Gastroesophageal sphincter (tissue), 4 donors: ENCODE data around the gene NHSL1. TPM values are rescaled to one million over a fixed set of nuclear protein-coding genes. Genes with fewer than 3 reads are reported as not detected.

Experiments used
- ATAC-seq: fragments of 150-250 bp; one replicate; pipeline ENCODE4 v1.9.1; 2016; ENCODE audit warnings: mild to moderate bottlenecking, moderate library complexity
- H3K27ac ChIP-seq, 4 donors: fragments of 200-600 bp; sonication (generic) in 3 of 4; 1 replicate in 3 of 4; 2 replicates in 1 of 4; pipeline ENCODE4 v1.5.1; 2016 to 2019
- H3K27me3 ChIP-seq: fragments of 200-600 bp; sonication (generic); one replicate; pipeline ENCODE4 v1.5.1; 2019
- H3K36me3 ChIP-seq, 2 donors: fragments of 200-600 bp; sonication (generic); one replicate each; pipeline ENCODE4 v1.5.1; 2019; ENCODE audit warnings: control low read depth in 1 of 2
- H3K4me1 ChIP-seq, 3 donors: fragments of 200-600 bp; sonication (generic); 1 replicate in 2 of 3; 2 replicates in 1 of 3; pipeline ENCODE4 v1.5.1; 2016 to 2019; ENCODE audit warnings: control low read depth in 2 of 3
- H3K4me3 ChIP-seq, 2 donors: fragments of 200-600 bp; sonication (generic); one replicate each; pipeline ENCODE4 v1.5.1; 2019; ENCODE audit warnings: mild to moderate bottlenecking in 1 of 2, moderate library complexity in 1 of 2
- H3K9me3 ChIP-seq, 3 donors: fragments of 200-600 bp; sonication (generic); one replicate each; pipeline ENCODE4 v1.5.1; 2017 to 2019; ENCODE audit warnings: control low read depth in 2 of 3
- CTCF ChIP-seq, 4 experiments: fragments of 200-600 bp in 2 of 4; fragments of 450-650 bp in 2 of 4; sonication (generic) in 1 of 4; IDR thresholded peaks; one replicate each; pipeline ENCODE4 v1.5.1; 2017 to 2019; ENCODE audit warnings: antibody characterized with exemption in 4 of 4, mild to moderate bottlenecking in 2 of 4, moderate library complexity in 2 of 4
- EP300 ChIP-seq: sonication (generic); formaldehyde crosslinking; IDR thresholded peaks from one replicate; pipeline ENCODE4 v1.6.1; 2017; ENCODE audit warnings: antibody characterized with exemption, mild to moderate bottlenecking
- POLR2A ChIP-seq, 2 donors: fragments of 450-650 bp; IDR thresholded peaks; one replicate each; pipeline ENCODE4 v1.6.1; 2017; ENCODE audit warnings: antibody characterized with exemption in 2 of 2, mild to moderate bottlenecking in 2 of 2, moderate library complexity in 1 of 2
- POLR2AphosphoS5 ChIP-seq: sonication (generic); formaldehyde crosslinking; IDR thresholded peaks from one replicate; pipeline ENCODE4 v1.6.1; 2017; ENCODE audit warnings: antibody characterized with exemption
- WGBS, 2 donors: methylation state at CpG; one replicate each; pipeline ENCODE4 v1.1.5; 2018; ENCODE audit warnings: low coverage in 1 of 2; 5-methylcytosine and 5-hydroxymethylcytosine counted together
- total RNA-seq, 4 donors: library from RNA; depleted of rRNA; stranded (reverse); fragments of >200 nt; gene quantifications; one replicate each; pipeline ENCODE4 v1.1.0, GENCODE V29; 2016

NHSL1 gene
- total RNA-seq, 4 donors from 2014 or later, result 5.7 to 9.3 (median 7.9) TPM

GRCh38 chr6:138401960-138402837 is 97.1 kb downstream of the NHSL1 start:
- H3K27me3 ChIP-seq, result no peaks in the 10 kb centered on the region
- no peak overlapping the region for H3K27ac ChIP-seq
- H3K4me3 ChIP-seq, result no peak overlapping the region
- WGBS, 2 donors, result 85 to 91% methylated on average over 7 to 13 of the region's 14 CpGs
- no peak for ATAC-seq
- peaks cover 0 to 25% (median 0%) of the 10 kb centered on the region in 3 donors for H3K4me1 ChIP-seq
- H3K36me3 ChIP-seq, result peaks cover 0 to 17% of the 10 kb centered on the region in 2 donors
- TF ChIP-seq POLR2A (IDR thresholded peaks at IDR 0.05) (no peak), CTCF (IDR thresholded peaks at IDR 0.05) (no peak), POLR2AphosphoS5 (no peak), EP300 (no peak)
- no peaks in the 10 kb centered on the region for H3K9me3 ChIP-seq

GRCh38 chr6:138400326-138400725 is 99.0 kb downstream of the NHSL1 start:
- Histone ChIP-seq H3K4me3 (no peak overlapping the region), H3K36me3 (no peaks in the 10 kb centered on the region), H3K27me3 (no peaks in the 10 kb centered on the region), H3K27ac (no peak overlapping the region), H3K9me3 (no peaks in the 10 kb centered on the region), H3K4me1 (peaks cover 0 to 12% (median 0%) of the 10 kb centered on the region in 3 donors)
- ATAC-seq, result no peak
- 80 to 100% methylated on average over 1 to 3 of the region's 3 CpGs for WGBS, 2 donors
- TF ChIP-seq POLR2A (IDR thresholded peaks at IDR 0.05), result no peak
- TF ChIP-seq CTCF (IDR thresholded peaks at IDR 0.05), result no peak
- no peak for TF ChIP-seq POLR2AphosphoS5
- TF ChIP-seq EP300, result no peak

GRCh38 chr6:138397128-138398122 is 101.9 kb downstream of the NHSL1 start:
- no peaks in the 10 kb centered on the region for H3K36me3 ChIP-seq
- 77 to 81% methylated on average over 4 to 7 of the region's 8 CpGs for WGBS, 2 donors
- H3K27me3 ChIP-seq, result no peaks in the 10 kb centered on the region
- ATAC-seq, result no peak
- H3K4me3 ChIP-seq, result no peak overlapping the region
- TF ChIP-seq POLR2A (IDR thresholded peaks at IDR 0.05) (no peak), EP300 (no peak), CTCF (IDR thresholded peaks at IDR 0.05) (no peak), POLR2AphosphoS5 (no peak)
- H3K27ac ChIP-seq, result no peak overlapping the region
- no peaks in the 10 kb centered on the region for H3K4me1 ChIP-seq
- H3K9me3 ChIP-seq, result no peaks in the 10 kb centered on the region

DNA sequence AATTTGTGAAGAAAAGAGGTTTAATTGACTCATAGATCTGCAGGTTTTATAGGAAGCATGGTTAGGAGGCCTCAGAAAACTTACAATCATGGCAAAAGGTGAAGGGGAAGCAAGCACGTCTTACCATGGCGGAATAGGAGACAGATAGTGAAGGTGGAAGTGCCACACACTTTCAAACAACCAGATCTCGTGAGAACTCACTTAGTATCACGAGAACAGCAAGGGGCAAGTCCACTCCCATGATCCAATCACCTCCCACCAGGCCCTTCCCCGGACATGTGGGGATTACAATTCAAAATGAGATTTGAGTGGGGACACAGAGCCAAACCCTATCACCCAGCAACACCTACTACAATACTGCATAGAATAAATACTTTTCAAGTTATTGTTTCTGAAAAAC is 102.6 kb downstream of the NHSL1 start:
- TF ChIP-seq POLR2AphosphoS5, result no peak
- TF ChIP-seq CTCF (IDR thresholded peaks at IDR 0.05), result no peak
- TF ChIP-seq POLR2A (IDR thresholded peaks at IDR 0.05), result no peak
- TF ChIP-seq EP300, result no peak
- WGBS, 2 donors, result 93 to 100% methylated on average over 1 to 5 of the region's 5 CpGs
- H3K27me3 ChIP-seq, result no peaks in the 10 kb centered on the region

More for the DNA sequence above, 102.6 kb downstream of the NHSL1 start:
- Histone ChIP-seq H3K27ac (no peak overlapping the region), H3K4me3 (no peak overlapping the region), H3K36me3 (no peaks in the 10 kb centered on the region), H3K9me3 (no peaks in the 10 kb centered on the region), H3K4me1 (no peaks in the 10 kb centered on the region)
- ATAC-seq, result no peak
